OCI-M2 (cell line): Measurements from ENCODE around the gene PES1.
"Not testable (repeated sequence)": the region's sequence is repeated elsewhere in the genome, so short reads cannot be mapped to it uniquely, and the experiment has no call there.

Experiments used
- DNase-seq: peaks from one replicate; lab custom pipeline; 2025; ENCODE audit not compliant: unreplicated experiment; lab: John Stamatoyannopoulos, UW

Gene PES1

GRCh38 chr22:30556388-30556787, 35.3 kb downstream of the PES1 start:
- DNase-seq, result no peak

GRCh38 chr22:30555282-30556210, 36.2 kb downstream of the PES1 start:
- DNase-seq, result no peak

- no peak for DNase-seq
These were observed 37.7 kb downstream of the PES1 start for GRCh38 chr22:30553971-30554370.

GRCh38 chr22:30552719-30553118, 39.0 kb downstream of the PES1 start:
- DNase-seq, result no peak

GRCh38 chr22:30551813-30552212, 39.9 kb downstream of the PES1 start:
- DNase-seq, result not testable (repeated sequence)

- no peak for DNase-seq
These were observed 44.5 kb downstream of the PES1 start for GRCh38 chr22:30547188-30547587.

- DNase-seq, result no peak
These were observed 45.1 kb downstream of the PES1 start, which contains the start of gene SEC14L6 for GRCh38 chr22:30546616-30547015. Gene SEC14L6 (minus strand): TSS chr22:30546741. CDS start chr22:30546682, 59 bp downstream.

- DNase-seq, result no peak
These were observed 48.9 kb downstream of the PES1 start for GRCh38 chr22:30542811-30543188.

- no peak for DNase-seq
These were observed 49.5 kb downstream of the PES1 start for GRCh38 chr22:30541961-30542810.

- DNase-seq, result not testable (repeated sequence)
These were observed 50.2 kb downstream of the PES1 start for GRCh38 chr22:30541511-30541910.

- no peak for DNase-seq
These were observed 52.3 kb downstream of the PES1 start for GRCh38 chr22:30539368-30539767.

GRCh38 chr22:30538280-30538679, 53.4 kb downstream of the PES1 start:
- DNase-seq, result no peak

GRCh38 chr22:30537083-30537731, 54.5 kb downstream of the PES1 start:
- no peak for DNase-seq

- DNase-seq, result no peak
These were observed 56.5 kb downstream of the PES1 start for GRCh38 chr22:30535182-30535581.

- no peak for DNase-seq
These were observed 59.8 kb downstream of the PES1 start for GRCh38 chr22:30531651-30532608.

- no peak for DNase-seq
These were observed 65.1 kb downstream of the PES1 start for GRCh38 chr22:30526656-30527055.
